ENCODE results near the gene PDZK1IP1. TPM values are rescaled to one million over a fixed set of nuclear protein-coding genes. Genes with fewer than 3 reads are reported as not detected.

The PDZK1IP1 gene
- total RNA-seq, 3 donors from 2014 or later: 2.2 to 69.4 (median 42.3) TPM

GRCh38 chr1:47180603-47181094 is 9.2 kb downstream of the PDZK1IP1 start:
- Histone ChIP-seq H3K27ac (peak overlapping the region in 1 of 2 donors; percentile 75), H3K36me3 (no peaks in the 10 kb centered on the region), H3K9me3 (no peaks in the 10 kb centered on the region), H3K27me3 (no peaks in the 10 kb centered on the region), H3K4me1 (peaks cover 0 to 10% of the 10 kb centered on the region in 2 donors), H3K4me3 (no peak overlapping the region)
- intact Hi-C loops (cut with DNase I; ENCODE audit: low total_unique reads): loop anchor here (10.0 kb wide), 1 partner anchor 534 kb away; no protein-coding TSS in a partner anchor
- no peak for DNase-seq (ENCODE audit: low spot score in 2 of 2)
- no peak for TF ChIP-seq POLR2AphosphoS5 (IDR thresholded peaks at IDR 0.05)
- no peak for TF ChIP-seq POLR2A (IDR thresholded peaks at IDR 0.05)
- no peak for TF ChIP-seq CTCF (IDR thresholded peaks at IDR 0.05)

GRCh38 chr1:47179988-47180563 is 9.8 kb downstream of the PDZK1IP1 start:
- Histone ChIP-seq H3K36me3 (no peaks in the 10 kb centered on the region), H3K4me3 (peak overlapping the region in 1 of 3 donors; percentile 48), H3K4me1 (peaks cover 0 to 10% of the 10 kb centered on the region in 2 donors), H3K27me3 (no peaks in the 10 kb centered on the region), H3K27ac (peak overlapping the region in 1 of 2 donors; percentile 75), H3K9me3 (no peaks in the 10 kb centered on the region)
- DNase-seq (ENCODE audit: low spot score in 2 of 2): no peak
- intact Hi-C loops (cut with DNase I; ENCODE audit: low total_unique reads): loop anchor here (10.0 kb wide), 1 partner anchor 535 kb away; no protein-coding TSS in a partner anchor
- TF ChIP-seq POLR2AphosphoS5 (IDR thresholded peaks at IDR 0.05): no peak
- no peak for TF ChIP-seq CTCF (IDR thresholded peaks at IDR 0.05)
- no peak for TF ChIP-seq POLR2A (IDR thresholded peaks at IDR 0.05)

- H3K4me1 ChIP-seq: peaks cover 0 to 10% of the 10 kb centered on the region in 2 donors
- TF ChIP-seq POLR2AphosphoS5 (IDR thresholded peaks at IDR 0.05): peak in 2 of 3 donors; percentile 44 to 60
- no peak for TF ChIP-seq POLR2A (IDR thresholded peaks at IDR 0.05)
- peak; percentile 62 to 90 (median 86) for TF ChIP-seq CTCF (IDR thresholded peaks at IDR 0.05)
- H3K4me3 ChIP-seq: peak overlapping the region; percentile 27 to 61 (median 48)
- no peaks in the 10 kb centered on the region for H3K9me3 ChIP-seq
- peak overlapping the region; percentile 54 to 75 for H3K27ac ChIP-seq
- no peaks in the 10 kb centered on the region for H3K27me3 ChIP-seq
- peak; percentile 86 to 88 for DNase-seq (ENCODE audit: low spot score in 2 of 2)
- intact Hi-C loops (cut with DNase I; ENCODE audit: low total_unique reads): no loop called here
- H3K36me3 ChIP-seq: no peaks in the 10 kb centered on the region
Observed at GRCh38 chr1:47179017-47179987, 10.5 kb downstream of the PDZK1IP1 start.

- TF ChIP-seq POLR2AphosphoS5 (IDR thresholded peaks at IDR 0.05): no peak
- TF ChIP-seq POLR2A (IDR thresholded peaks at IDR 0.05): no peak
- no peak for TF ChIP-seq CTCF (IDR thresholded peaks at IDR 0.05)
- intact Hi-C loops (cut with DNase I; ENCODE audit: low total_unique reads): no loop called here
- Histone ChIP-seq H3K36me3 (no peaks in the 10 kb centered on the region), H3K4me1 (peaks cover 0 to 10% of the 10 kb centered on the region in 2 donors), H3K27ac (no peak overlapping the region), H3K4me3 (peak overlapping the region in 1 of 3 donors; percentile 61), H3K27me3 (no peaks in the 10 kb centered on the region), H3K9me3 (no peaks in the 10 kb centered on the region)
- DNase-seq (ENCODE audit: low spot score in 2 of 2): no peak
Observed at GRCh38 chr1:47178654-47179016, 11.2 kb downstream of the PDZK1IP1 start.
